Hematopoietic multipotent progenitor cell (in vitro differentiated cells): ENCODE measurements around the gene DGUOK. TPM values are rescaled to one million over a fixed set of nuclear protein-coding genes. Genes with fewer than 3 reads are reported as not detected.
"Not testable (repeated sequence)": the region's sequence is repeated elsewhere in the genome, so short reads cannot be mapped to it uniquely, and the experiment has no call there.

Experiments
- DNase-seq, 3 donors: peaks; one replicate each; pipeline ENCODE4 v3.0.0-alpha.2; 2011 to 2015; ENCODE audit warnings: low read depth in 2 of 3, low spot score in 2 of 3
- total RNA-seq: library from RNA; depleted of rRNA; stranded (reverse); fragments of >200 nt; gene quantifications from one replicate; pipeline ENCODE4 v1.2.3, GENCODE V29; 2012

DGUOK gene
- 38.5 TPM for total RNA-seq

DNA sequence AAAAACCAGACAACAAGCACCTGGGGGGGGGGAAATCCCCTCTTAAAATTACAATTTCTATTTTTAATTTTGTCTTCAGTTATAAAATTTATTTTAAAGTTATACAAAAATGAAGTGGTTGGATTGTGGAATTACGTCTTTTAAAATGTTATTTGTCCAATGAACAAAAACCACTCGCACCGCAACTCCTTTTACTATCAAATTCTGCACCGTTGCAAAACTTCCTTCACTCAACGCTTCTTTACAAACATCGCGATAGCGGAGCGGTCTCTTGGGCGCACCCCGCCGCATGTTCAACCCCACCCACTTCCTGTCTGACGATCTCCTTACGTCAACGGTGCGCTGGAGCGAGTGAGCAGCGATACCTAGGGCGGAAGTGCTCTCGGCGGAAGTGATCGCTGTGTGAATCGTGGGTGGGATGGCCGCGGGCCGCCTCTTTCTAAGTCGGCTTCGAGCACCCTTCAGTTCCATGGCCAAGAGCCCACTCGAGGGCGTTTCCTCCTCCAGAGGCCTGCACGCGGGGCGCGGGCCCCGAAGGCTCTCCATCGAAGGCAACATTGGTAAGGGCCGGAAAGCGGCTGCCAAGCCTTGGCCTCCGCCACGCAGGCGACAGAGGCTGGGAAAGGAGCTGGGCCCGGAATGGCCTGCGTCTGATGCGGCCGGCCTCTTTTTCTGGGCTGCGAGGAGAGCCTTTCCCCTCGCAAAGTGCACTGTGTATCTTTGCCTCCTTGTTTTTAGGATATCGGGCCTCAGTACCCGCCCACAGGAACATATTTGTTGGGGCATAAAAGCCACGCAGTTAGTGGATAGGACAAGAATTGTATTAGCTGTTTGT, at the start of gene DGUOK:
Gene DGUOK, plus strand, starts transcription at position 388 of the 835 bp plus-strand sequence. Its CDS starts 31 bp downstream, at position 419.
- peak; percentile 92 to 100 (median 99) for DNase-seq

- peak in 1 of 3 donors; percentile 18 for DNase-seq
These were observed 49.4 kb upstream of the DGUOK start for GRCh38 chr2:73877071-73877802.

- not testable (repeated sequence) for DNase-seq
These were observed 48.7 kb upstream of the DGUOK start for GRCh38 chr2:73877984-73878383.

DNA sequence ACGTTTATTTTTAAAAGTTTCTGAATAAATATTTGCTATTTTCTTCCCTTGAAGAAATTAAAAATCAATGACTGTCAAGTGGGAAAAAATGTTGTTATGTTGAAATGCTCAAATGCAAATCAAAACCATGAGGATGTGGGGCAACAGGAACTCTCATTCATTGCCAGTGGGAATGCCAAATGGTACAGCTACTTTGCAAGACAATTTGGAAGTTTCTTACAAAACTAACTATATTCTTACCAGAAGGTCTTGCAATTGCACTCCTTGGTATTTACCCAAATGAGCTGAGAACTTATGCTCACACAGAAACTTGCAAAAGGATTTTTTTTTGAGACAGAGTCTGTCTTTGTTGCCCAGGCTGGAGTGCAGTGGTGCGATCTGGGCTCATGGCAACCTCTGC, 41.3 kb upstream of the DGUOK start:
- DNase-seq: no peak

GRCh38 chr2:73886357-73886756, 40.3 kb upstream of the DGUOK start:
- no peak for DNase-seq

- DNase-seq: not testable (repeated sequence)
These were observed 38.9 kb upstream of the DGUOK start for GRCh38 chr2:73887596-73888353.

DNA sequence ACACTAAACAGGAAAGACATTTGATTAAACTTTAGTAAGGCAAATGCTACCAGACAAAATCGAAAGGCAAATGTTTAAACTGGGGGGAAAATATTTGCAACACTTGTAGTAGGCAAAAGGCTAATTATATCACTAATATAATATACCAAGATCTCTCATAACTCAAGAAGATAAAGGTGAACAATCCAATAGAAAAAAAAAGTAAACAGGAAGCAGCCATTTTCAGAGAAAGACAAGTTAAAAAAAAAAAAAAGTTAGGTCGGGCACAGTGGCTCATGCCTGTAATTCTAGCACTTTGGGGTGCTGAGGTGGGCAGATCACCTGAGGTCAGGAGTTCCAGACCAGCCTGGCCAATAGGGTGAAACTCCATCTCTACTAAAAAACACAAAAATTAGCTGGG, 38.3 kb upstream of the DGUOK start:
- no peak for DNase-seq

DNA sequence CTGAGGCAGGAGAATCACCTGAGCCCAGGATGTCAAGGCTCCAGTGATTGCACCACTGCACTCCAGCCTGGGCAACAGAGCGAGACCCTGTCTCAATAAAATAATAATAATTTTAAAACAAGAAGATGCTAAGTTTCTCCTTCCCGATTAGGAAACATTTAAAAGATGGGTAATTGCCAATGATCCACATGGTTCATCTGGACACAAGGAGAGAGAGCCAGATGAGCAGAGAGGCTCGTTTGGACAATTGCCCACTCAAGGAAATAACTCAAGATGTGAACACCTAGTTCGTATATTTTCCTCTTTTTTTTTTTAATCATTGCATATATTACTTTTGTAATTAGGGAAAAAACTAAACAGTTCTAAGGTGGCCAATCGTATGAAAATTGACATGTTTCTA, 37.5 kb upstream of the DGUOK start:
- no peak for DNase-seq

DNA sequence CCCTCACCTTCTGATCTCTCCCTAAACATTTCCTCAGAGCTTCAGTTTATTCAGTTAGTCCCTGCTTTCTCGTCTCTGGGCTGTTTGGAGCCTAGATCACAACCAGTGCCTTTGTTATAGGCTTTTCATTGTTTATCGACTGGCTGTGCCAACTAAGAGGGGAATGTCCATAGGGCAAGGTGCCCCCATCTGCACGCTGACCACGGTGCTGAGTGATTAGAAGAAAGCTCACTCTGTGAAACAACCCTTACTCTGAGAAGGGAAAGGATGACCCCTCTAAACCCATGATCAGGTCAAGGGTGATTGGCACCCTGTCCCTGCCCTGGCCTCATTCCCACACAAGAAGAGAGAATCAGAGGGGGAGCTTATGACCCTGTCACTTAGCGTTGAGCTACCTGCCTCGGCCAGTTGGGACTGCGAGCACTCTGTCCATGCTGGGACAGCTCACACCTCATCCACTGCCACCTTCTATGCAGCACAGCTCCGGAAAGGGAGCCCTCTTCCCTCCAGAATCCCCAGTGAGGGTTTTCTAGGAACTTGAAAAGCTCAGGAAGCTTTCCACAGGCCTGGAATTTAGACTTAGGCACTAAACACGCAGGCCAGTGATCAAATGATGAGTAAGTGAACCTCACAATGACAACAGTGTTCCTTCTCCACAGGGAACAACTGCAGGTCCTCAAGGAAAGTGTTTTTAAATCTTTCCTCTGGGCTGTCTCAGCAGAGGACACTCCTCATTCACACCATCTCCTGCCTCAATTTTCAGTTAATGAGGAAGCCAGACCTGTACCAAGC, 36.2 kb upstream of the DGUOK start:
- DNase-seq: no peak

- no peak for DNase-seq
These were observed 35.3 kb upstream of the DGUOK start for GRCh38 chr2:73891276-73891901.

DNA sequence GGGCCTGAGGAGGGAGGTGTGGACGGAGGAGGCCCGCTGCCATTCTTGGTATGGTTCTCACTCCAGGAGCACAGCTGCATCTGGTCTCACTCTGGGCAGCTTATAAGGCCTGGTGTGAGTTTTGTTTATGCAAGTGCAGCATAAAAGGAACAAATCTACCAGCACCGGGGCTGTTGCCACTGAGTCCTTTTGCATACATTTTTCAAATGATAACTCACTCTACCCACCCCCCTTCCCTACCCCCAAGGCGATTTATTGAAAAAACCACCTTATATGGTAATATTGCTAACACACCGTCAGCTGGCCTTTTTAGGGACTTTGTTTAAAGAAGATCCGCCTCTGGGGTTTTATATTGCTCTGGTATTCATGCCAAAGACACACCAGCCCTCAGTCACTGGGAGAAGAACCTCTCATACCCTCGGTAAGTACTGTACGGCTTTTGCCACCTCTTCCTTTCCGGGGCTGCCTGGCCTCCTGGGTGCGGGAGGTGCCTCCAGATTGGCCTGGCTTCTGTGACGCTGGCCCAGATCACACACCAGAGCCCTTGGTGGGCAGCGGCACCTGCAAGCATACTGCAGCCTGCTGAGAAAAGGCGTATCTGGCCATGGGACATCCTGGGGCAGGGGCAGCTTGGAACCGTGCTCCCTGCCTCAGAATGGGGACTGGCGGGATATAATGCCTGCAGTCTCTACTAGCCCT, 33.9 kb upstream of the DGUOK start, which contains the start of gene ACTG2:
Gene ACTG2, plus strand, starts transcription at position 378 of the 699 bp plus-strand sequence. CDS start 8,304 bp downstream, outside the sequence.
- DNase-seq: no peak

DNA sequence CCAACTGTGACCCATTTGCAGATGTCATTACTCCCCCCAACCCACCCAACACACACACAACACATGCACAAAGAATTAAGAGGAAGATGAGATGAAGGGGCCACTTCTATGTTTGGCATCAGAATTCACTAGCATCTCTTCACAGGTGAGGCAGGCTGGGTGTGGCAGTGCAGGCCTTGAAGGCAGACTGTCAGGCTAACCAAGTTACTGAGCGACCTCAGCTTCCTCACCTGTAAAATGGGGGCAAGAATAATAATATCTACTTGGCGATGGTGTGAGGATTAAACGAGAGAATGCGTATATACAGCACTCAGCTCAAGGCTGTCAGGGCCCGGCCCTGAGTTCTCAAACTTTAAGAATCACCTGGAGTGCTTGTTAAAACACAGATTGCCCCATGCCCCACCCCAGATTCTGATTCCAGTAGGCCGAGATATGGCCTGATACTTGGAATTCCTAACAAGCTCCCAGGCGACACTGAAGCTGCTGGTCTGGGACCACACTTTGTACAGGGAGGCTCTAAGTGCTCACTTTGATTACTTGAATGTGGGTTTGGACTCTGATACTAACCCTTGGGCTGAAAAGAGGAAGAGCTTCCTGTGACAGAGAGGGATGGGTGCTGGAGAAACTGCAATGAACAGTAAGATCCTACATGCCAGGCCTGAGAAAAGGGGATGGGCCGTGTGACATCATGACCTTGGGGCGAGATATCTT, 32.8 kb upstream of the DGUOK start:
- no peak for DNase-seq

GRCh38 chr2:73894475-73894850, 32.2 kb upstream of the DGUOK start:
- no peak for DNase-seq

DNA sequence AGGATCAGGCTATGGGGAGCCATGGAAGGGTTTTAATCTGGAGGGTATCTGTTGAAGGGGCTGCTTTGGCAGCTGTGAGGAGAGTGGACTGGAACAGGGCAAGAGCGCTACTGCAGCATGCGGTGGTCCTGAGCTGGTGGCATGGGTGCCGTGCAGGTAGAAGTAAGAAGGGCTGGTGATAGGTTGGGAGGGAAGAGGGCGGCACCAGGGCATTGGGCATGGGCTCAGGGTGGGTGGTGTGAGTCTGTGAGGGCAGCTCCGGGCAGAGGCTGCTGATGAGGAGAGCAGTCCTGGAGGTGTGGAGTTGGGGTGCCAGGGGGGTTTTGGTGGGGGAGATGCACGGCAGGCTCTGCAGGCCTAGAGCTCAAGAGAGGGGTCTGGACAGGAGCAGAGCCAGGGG, 31.8 kb upstream of the DGUOK start:
- DNase-seq: no peak

- no peak for DNase-seq
These were observed 31.2 kb upstream of the DGUOK start for GRCh38 chr2:73895473-73895872.

DNA sequence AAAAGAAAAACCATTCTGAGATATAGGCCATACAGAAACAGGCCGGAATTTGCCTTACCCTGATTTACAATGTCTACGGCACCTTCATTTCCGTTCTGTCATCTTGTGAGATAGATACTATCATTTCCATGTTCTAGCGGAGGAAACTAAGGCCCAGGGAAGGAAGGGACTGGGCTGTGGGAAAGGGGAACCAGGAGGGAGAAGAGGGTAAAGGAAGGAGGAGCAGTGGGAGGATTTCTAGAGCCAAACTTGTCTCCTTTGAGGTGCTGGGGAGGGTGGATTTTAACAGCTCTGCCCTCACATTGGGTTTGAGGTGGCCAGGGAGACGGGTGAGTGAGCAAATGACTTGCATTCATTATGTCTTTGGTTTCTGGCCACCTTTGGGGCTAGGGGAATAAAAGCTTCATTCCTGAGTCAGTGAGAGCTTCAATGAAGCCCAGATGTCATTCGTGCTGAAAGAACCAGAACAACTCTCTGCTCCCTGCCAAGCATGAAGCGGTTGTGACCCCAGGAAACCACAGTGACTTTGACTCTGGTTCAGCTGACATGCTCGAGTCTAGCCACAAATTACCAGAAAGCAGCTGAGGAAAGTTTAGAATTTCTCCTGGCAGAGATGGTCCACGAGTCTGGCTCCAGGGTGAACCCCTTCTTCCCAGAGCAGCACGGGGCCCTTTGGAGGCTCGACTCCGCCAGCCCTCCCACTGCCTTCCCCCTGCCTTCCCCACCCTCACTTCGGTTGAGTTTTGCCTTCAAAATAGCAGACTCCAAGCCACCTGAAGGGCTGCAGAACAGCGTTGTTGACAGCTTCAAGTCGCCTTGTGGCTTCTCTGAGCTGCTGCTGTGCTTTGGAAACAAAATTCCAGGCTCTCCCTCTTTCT, 30.1 kb upstream of the DGUOK start:
- DNase-seq: peak in 2 of 3 donors; percentile 50 to 79

GRCh38 chr2:73897240-73897583, 29.5 kb upstream of the DGUOK start:
- DNase-seq: no peak

DNA sequence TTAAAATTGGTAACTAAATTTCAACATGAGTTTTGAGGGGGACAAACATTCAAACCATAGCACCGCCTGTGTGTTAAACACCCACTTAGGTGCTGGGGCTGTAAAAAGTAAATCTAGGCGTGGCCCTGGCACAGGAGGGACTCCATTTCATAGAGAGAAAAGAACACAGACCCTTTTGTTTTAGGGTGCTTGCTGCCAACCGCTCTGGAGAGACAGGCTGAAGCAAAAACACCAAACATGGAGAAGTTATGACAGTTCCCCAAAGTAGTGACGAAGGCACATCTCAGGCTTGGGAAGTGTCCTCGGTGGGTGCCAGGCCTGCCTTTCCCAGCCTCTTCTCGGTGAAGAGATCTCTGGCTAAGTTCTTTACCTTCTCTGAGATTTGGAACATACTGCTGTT, 28.7 kb upstream of the DGUOK start:
- no peak for DNase-seq
